Measurements from ENCODE around the gene TMEM120B. TPM values are rescaled to one million over a fixed set of nuclear protein-coding genes. Genes with fewer than 3 reads are reported as not detected.
A peak's percentile ranks its signal among the peaks of the same experiment; 100 is the strongest.

TMEM120B gene
- total RNA-seq, 2 donors from 2014 or later: 7.3 to 8.8 TPM

DNA sequence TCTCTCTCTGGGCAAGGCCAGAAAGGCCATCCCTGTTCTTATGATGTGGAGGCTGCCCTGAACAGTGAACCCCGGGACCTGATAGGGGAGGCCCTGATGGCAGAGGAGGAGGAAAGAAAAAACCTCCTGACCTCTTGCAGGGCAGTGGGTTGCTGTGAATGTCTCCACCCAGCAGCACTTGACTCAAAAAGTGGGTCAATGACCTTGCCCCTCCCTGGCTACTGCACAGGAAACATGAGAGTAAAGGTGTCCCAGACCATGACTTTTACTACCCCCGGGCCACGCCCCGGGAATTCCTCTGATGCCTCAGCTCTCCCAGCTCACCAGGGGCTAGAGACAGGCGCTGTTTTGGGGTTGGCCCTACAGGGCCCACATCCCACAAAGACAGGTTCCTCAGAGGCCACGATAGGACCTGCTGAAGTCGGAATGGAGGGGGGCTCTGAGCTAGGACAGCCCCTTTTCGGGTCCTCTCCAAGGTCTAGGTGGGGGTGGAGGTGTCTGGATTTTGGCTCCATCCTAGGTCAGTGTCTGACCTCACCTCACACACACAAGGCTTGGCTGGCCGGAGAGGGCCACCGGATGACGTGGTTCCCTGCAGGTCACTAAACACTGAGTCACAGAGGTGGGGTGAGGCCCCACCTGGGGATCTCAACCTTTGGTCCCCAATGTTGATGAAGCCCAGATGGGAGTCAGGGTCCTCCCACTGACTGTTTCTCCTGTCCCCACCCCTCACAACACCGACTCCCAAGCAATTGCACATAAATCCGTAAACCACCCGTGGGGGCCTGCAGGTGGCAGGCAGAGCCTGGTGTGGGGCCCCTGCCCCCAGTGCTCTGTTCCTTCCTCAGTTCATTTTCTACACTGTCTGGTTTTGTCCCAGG, 79.4 kb downstream of the TMEM120B start:
- H3K4me1 ChIP-seq (ENCODE audit: control insufficient read depth in 1 of 2, low read depth in 2 of 2): peaks cover 23 to 39% of the 10 kb centered on the region in 2 donors

DNA sequence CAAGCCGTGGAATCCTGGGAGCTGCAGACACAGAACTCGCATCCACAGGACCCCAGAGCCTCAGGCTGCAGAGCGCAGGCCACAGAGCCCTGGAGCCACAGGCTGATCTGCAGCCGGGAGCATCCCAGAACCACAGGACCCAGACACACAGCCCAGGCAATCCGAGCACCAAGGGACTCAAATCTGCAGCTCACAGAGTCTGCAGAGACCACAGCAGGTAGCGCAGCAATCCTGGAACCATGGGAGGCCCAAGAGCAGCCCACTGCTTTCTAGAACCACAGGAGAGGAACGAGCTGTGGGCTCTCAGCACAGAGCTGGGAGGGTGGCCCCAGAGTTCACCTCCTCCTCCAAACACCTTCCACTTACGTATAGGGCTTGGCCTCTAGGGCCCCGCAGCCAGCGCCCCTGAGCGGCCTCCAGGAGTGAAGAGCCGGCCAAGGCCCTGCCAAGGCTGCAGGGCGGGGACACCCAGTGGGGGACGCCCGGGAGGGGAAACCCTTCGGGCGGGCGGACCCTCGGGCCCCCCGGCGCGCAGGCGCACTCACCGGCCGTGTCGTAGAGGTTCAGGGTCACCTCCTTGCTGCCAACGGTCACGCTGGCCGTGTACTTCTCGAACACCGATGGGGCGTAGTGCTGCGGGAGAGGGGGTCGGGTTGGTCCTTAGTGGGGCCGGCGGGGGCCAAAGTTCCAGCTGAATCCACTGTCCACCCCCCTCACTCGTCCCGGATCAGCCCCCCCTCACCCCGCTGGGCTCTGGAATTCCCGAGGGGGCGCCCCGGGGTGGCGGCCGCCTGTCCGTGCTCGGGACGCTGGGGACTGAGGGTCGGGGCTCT, 80.3 kb downstream of the TMEM120B start:
- no peak for TF ChIP-seq CTCF (IDR thresholded peaks at IDR 0.05)
- peaks cover 3% of the 10 kb centered on the region for H3K36me3 ChIP-seq
- H3K27me3 ChIP-seq (replicated peaks; ENCODE audit: insufficient read depth): no peaks in the 10 kb centered on the region
- H3K27ac ChIP-seq: peak overlapping the region in 1 of 2 donors; percentile 10
- H3K4me1 ChIP-seq (ENCODE audit: control insufficient read depth in 1 of 2, low read depth in 2 of 2): peaks cover 27 to 45% of the 10 kb centered on the region in 2 donors
- ATAC-seq (ENCODE audit: insufficient number of reproducible peaks, low FRiP score, low read depth) (no peak), DNase-seq (ENCODE audit: low spot score) (no peak)
- peak overlapping the region; percentile 77 for H3K4me3 ChIP-seq
- H3K9me3 ChIP-seq: no peaks in the 10 kb centered on the region

More for the DNA sequence above, 79.4 kb downstream of the TMEM120B start:
- peak overlapping the region; percentile 77 for H3K4me3 ChIP-seq
- H3K36me3 ChIP-seq: peaks cover 3% of the 10 kb centered on the region
- DNase-seq (ENCODE audit: low spot score): no peak
- no peak overlapping the region for H3K27ac ChIP-seq
- TF ChIP-seq CTCF (IDR thresholded peaks at IDR 0.05): no peak
- H3K9me3 ChIP-seq: no peaks in the 10 kb centered on the region
- no peaks in the 10 kb centered on the region for H3K27me3 ChIP-seq (replicated peaks; ENCODE audit: insufficient read depth)
- no peak for ATAC-seq (ENCODE audit: insufficient number of reproducible peaks, low FRiP score, low read depth)

- peak within 1 kb of the TSS; percentile 57 to 97 for H3K27ac ChIP-seq
- ATAC-seq (ENCODE audit: insufficient number of reproducible peaks, low FRiP score, low read depth) (no peak), DNase-seq (ENCODE audit: low spot score) (no peak)
- H3K4me3 ChIP-seq: peak within 1 kb of the TSS; percentile 77
- H3K36me3 ChIP-seq: peaks cover 3% of the 10 kb centered on the region
- no peak for TF ChIP-seq CTCF (IDR thresholded peaks at IDR 0.05)
- H3K27me3 ChIP-seq (replicated peaks; ENCODE audit: insufficient read depth): no peaks in the 10 kb centered on the region
- H3K9me3 ChIP-seq: no peaks in the 10 kb centered on the region
- peaks cover 33 to 51% of the 10 kb centered on the region in 2 donors for H3K4me1 ChIP-seq (ENCODE audit: control insufficient read depth in 1 of 2, low read depth in 2 of 2)
These were observed 80.9 kb downstream of the TMEM120B start, which contains the start of gene RHOF for GRCh38 chr12:121793440-121793837. RHOF (minus strand) TSS chr12:121793688; CDS start chr12:121793633, 55 bp downstream.

DNA sequence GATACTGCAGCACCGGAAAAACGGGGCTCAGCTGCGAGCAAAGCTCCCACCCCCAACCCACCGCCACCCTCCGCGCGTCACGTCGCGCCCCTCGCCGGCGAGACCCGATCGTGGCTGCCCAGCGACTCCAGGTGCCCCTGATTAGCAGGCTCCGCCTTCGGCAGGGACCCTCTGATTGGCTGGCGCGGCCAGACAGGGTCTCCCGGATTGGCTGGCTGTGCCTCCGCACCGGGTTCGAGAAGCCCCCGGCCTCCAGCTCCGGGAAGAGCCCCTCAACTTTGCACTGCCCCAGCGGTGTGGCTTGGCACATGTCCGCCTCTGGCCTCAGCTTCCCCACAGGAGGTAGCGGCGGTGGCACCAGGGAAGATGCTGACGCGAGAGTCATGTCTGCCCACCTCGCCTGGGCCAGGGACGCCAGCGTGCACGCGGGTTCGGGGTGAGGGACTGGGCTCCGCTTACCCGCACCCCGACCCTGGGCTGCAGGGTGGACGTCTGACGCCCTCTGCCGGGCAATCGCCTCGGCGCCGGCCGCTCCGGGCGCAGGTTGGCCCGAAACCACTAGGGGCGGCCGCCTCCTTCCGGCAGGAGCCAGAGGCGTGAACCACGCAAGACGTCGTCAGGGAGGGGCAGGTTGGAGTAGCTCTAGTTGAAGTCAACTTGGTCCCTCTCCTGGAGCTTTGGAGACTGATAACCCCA, 81.4 kb downstream of the TMEM120B start:
- H3K4me1 ChIP-seq (ENCODE audit: control insufficient read depth in 1 of 2, low read depth in 2 of 2): peaks cover 38 to 56% of the 10 kb centered on the region in 2 donors
- H3K27ac ChIP-seq: peak overlapping the region; percentile 57 to 97
- H3K9me3 ChIP-seq: no peaks in the 10 kb centered on the region
- no peaks in the 10 kb centered on the region for H3K27me3 ChIP-seq (replicated peaks; ENCODE audit: insufficient read depth)
- peak overlapping the region; percentile 77 for H3K4me3 ChIP-seq
- TF ChIP-seq CTCF (IDR thresholded peaks at IDR 0.05): peak; percentile 98
- peaks cover 3% of the 10 kb centered on the region for H3K36me3 ChIP-seq
- ATAC-seq (ENCODE audit: insufficient number of reproducible peaks, low FRiP score, low read depth) (peak; percentile 49), DNase-seq (ENCODE audit: low spot score) (no peak)

Measured in thoracic aorta (tissue), 2 donors.